ENCODE measurements around the gene RBM23.

DNA sequence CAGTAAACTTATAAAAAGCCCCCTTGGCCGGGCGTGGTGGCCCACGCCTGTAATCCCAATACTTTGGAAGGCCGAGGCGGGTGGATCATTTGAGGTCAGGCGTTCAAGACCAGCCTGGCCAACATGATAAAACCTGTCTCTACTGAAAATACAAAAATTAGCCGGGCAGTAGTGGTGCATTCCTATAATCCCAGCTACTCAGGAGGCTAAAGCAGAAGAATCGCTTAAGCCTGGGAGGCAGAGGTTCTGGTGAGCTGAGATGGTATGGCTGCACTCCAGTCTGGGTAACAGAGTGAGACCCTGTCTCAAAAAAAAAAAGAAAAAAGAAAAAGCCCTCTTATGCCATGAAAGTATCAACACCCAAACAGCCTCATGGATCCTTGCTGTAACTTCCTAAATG, 6.6 kb upstream of the RBM23 start:
- TF ChIP-seq EZH2 (IDR thresholded peaks at IDR 0.05) = no peak
- TF ChIP-seq, protein P1, sequence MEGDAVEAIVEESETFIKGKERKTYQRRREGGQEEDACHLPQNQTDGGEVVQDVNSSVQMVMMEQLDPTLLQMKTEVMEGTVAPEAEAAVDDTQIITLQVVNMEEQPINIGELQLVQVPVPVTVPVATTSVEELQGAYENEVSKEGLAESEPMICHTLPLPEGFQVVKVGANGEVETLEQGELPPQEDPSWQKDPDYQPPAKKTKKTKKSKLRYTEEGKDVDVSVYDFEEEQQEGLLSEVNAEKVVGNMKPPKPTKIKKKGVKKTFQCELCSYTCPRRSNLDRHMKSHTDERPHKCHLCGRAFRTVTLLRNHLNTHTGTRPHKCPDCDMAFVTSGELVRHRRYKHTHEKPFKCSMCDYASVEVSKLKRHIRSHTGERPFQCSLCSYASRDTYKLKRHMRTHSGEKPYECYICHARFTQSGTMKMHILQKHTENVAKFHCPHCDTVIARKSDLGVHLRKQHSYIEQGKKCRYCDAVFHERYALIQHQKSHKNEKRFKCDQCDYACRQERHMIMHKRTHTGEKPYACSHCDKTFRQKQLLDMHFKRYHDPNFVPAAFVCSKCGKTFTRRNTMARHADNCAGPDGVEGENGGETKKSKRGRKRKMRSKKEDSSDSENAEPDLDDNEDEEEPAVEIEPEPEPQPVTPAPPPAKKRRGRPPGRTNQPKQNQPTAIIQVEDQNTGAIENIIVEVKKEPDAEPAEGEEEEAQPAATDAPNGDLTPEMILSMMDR (IDR thresholded peaks at IDR 0.05) = no peak
- no peak for TF ChIP-seq EZH2phosphoT487 (IDR thresholded peaks at IDR 0.05)
